NCI-H226 (cell line): ENCODE results near the gene NCBP2.

ENCODE experiments used
- DNase-seq: peaks from one replicate; pipeline ENCODE4 v3.0.0-alpha.2; 2015

The NCBP2 gene

GRCh38 chr3:196942226-196942914 lies at the start of gene NCBP2:
Gene NCBP2 (minus strand): TSS chr3:196942528. CDS start chr3:196942503, 25 bp downstream.
- DNase-seq: peak; percentile 97

GRCh38 chr3:196991581-196992460 lies 49.5 kb upstream of the NCBP2 start:
- no peak for DNase-seq

GRCh38 chr3:196990601-196991007 lies 48.3 kb upstream of the NCBP2 start:
- no peak for DNase-seq

GRCh38 chr3:196989721-196990262 lies 47.5 kb upstream of the NCBP2 start:
- no peak for DNase-seq

GRCh38 chr3:196988241-196989029 lies 46.1 kb upstream of the NCBP2 start:
- no peak for DNase-seq

- no peak for DNase-seq
These were observed 44.7 kb upstream of the NCBP2 start for GRCh38 chr3:196987022-196987421.

- no peak for DNase-seq
These were observed 43.9 kb upstream of the NCBP2 start for GRCh38 chr3:196985954-196986885.

- DNase-seq: no peak
These were observed 43.0 kb upstream of the NCBP2 start for GRCh38 chr3:196985298-196985697.

- no peak for DNase-seq
These were observed 40.9 kb upstream of the NCBP2 start for GRCh38 chr3:196983186-196983585.

- no peak for DNase-seq
These were observed 39.3 kb upstream of the NCBP2 start for GRCh38 chr3:196981657-196982056.

GRCh38 chr3:196979545-196979944 lies 37.2 kb upstream of the NCBP2 start:
- peak; percentile 51 for DNase-seq

- no peak for DNase-seq
These were observed 34.6 kb upstream of the NCBP2 start for GRCh38 chr3:196976941-196977340.

GRCh38 chr3:196975349-196975748 lies 33.0 kb upstream of the NCBP2 start:
- DNase-seq: no peak

GRCh38 chr3:196974661-196975060 lies 32.3 kb upstream of the NCBP2 start:
- no peak for DNase-seq

GRCh38 chr3:196971094-196971698 lies 28.9 kb upstream of the NCBP2 start:
- DNase-seq: peak; percentile 30

GRCh38 chr3:196970547-196971093 lies 28.3 kb upstream of the NCBP2 start:
- no peak for DNase-seq

GRCh38 chr3:196969660-196970546 lies 27.6 kb upstream of the NCBP2 start:
- peak; percentile 56 for DNase-seq

- no peak for DNase-seq
These were observed 26.9 kb upstream of the NCBP2 start for GRCh38 chr3:196969134-196969659.

GRCh38 chr3:196968233-196969133 lies 26.2 kb upstream of the NCBP2 start, which contains the start of gene PIGZ:
Gene PIGZ (minus strand): TSS chr3:196968833. CDS start chr3:196952031, 16,802 bp downstream.
- DNase-seq: peak; percentile 22
